Stimulated activated CD4-positive, alpha-beta T cell treated with anti-CD3 and anti-CD28 coated beads, TNF-alpha, amount 100 ng/mL, for 1 hour (primary cell): ENCODE data around the gene LARGE1.
"Not testable (repeated sequence)": the region's sequence is repeated elsewhere in the genome, so short reads cannot be mapped to it uniquely, and the experiment has no call there.

ENCODE experiments used
- DNase-seq, 3 donors: peaks; one replicate each; pipeline ENCODE4 v3.0.0-alpha.2; 2020; ENCODE audit warnings: low read depth in 3 of 3, low spot score in 1 of 3

LARGE1 gene

DNA sequence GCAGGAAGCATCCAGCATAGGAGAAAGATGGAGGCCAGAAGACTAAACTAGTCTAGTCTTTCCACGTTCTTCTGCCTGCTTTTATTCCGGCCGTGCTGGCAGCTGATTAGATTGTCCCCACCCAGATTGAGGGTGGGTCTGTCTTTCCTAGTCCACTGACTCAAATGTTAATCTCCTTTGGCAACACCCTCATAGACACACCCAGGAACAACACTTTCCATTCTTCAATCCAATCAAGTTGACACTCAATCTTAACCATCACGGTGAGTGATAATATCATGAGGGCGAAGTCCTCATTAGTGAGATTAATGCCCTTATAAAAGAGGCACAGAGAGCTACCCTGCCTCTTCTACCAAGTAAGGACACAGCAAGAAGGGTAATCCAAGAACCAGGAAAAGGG is 424.2 kb downstream of the LARGE1 start:
- no peak for DNase-seq

DNA sequence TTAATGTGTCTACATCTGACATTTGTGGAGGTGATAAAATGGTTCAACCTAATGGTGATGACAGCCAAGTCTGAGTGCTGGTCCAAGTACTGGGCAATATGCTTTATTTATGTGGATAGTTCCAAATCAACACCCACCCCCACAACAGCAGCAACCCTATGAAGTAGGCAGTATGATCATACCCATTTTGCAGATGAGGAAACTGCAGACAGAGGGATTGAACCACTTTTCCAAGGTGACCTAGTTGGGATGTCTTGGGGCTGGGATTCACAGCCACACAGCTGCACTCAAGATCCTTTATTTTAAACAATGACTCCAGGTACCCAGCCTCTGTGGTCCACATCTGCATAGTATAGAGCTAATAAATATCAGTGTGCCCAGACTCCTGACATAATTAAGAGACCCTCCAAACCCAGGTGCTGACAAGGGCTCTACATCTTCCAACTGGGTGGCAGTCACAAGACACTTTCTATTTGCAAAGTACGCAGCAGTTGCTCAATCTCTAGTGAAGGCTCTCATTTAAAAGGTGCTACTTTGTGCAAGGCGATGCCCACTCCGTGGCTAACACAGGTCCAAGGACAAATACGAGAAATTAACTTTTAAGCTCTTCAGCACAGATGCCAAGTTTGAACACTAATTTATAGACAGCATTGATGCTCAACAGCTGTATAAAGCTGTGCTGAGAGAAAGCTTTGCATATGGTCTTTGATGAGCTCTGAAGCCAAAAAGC is 426.6 kb downstream of the LARGE1 start:
- DNase-seq: no peak

DNA sequence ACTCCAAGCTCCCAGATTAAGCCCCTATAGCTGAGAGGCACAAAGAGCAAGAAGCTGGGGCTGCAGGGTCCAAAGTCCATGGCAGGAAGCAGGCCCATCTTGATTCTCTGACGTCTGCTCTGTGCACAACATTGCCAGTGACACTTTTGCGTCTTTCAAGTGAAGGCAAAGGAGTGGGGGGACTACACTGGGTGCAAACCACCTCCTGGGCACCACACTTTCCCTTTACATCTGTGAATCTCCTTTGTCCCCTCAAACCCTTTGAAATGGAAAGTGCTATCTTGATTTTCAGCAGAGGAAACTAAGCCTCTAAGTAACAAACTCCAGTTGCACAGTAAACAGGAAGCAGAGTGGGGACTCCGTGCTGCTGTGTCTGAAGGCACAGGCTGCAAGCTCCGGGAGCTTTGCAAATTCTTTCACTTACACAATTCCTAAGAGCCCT is 428.0 kb downstream of the LARGE1 start:
- no peak for DNase-seq

DNA sequence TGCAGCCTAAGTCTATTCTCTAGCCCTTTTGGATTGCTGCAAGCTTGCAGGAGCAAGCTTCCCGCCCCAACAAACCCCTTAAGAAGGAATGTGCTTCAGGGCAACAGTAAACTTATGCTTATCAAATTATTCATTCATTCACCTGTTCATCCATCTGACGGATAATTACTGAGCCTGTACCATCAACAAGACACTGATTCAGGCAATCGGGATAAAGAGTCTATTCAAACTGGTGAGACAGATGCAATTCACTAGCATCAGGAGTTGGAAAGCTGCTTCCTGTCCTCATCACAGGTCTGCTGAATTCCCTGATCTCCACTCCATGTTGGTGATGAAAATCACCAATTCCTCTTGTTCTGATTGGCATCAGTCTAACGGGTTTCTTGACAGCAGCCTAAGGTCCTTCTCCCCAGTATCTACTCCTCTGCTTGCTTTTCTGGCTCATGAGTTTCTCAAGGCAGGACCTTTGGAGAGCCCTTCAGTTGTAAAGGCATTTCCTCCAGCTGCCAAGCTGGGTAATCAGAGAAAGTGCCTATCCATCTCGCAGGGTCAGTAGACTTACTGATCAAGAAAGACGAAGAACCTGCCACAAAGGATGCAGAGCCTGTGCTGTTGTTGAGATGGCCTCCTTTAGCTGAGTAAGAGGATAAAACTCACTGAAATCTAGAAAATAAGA is 433.1 kb downstream of the LARGE1 start:
- no peak for DNase-seq

DNA sequence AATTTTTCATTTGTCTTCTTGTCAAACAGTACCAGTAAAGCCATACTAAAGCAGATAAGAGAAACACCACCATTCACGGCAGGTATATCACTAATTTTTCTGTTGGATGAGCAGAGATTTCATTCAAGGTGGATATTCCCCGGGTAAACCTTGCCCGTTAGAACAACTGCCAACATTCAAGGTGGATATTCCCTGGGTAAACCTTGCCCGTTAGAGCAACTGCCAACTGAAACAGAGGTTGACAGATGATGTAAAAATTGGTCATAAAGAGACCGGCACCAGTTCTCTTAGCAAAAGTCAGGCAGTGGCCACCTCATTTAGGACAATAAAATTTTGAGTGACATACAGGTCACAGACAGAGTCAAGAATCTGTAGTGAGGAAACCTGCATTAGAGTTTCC is 438.7 kb downstream of the LARGE1 start:
- DNase-seq: no peak

DNA sequence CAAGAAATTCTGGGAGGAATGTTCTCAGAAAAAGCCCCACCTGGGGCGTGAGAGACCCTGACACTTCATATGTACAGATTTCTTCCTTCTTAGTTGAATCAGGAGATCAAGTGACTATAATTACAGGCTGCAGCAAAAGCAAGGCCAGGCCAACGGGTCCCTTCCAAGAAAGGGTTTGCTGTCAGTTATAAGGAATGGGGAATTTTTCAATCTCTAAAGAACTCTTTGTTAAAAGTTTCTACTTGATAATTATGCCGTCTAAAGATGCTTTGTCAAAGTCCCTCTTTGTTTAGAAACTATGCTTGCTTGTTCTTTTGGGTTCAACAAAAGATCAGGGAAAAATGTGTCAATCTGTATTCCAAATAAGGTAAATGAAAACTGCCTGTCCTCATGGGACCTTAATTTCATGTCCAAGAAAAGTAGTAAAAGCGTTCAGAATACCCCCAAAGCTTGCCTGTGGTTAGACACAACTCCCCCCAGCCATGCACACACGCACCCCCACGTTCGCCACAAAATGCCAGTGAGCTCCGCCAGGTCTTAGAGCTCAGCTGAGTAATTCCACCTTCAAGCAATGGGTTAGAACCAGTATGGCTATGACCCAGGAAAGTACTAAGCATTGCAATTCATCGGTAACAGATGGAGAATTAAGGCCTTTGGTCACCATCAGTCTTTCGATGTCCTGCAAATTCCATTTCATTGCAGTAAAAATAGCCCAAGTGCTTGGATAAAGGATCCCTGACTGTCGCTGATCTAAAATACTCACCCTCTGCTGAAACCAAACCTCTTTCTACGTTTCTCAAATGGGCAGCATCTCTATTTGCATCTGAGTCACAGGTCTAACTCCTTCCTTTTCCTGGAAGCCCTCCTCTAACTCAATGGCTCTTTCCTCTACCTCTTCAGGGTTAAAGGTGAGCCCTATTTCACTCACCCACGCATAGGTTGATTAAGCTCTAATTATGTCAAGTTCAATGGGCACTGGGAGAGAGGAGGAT is 442.9 kb downstream of the LARGE1 start:
- DNase-seq: no peak

DNA sequence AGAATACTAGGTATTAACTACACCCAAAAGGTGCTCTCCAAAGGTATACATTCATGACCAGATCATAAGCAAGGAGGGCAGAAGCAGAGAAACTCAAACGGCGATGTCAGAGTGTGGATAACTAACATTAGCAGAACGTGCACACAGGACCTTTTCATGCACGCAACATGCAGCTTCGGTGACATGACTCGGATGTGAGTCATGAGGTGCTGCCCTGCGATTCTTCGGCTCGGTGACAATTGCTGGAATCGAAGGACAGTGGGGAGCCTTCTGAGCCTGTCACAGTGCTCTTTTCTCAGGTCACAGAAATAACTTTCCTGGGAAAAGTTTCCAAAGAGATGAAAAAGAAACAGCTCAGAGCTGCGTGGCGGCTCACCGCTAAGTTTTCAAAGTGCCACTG is 443.6 kb downstream of the LARGE1 start:
- no peak for DNase-seq

DNA sequence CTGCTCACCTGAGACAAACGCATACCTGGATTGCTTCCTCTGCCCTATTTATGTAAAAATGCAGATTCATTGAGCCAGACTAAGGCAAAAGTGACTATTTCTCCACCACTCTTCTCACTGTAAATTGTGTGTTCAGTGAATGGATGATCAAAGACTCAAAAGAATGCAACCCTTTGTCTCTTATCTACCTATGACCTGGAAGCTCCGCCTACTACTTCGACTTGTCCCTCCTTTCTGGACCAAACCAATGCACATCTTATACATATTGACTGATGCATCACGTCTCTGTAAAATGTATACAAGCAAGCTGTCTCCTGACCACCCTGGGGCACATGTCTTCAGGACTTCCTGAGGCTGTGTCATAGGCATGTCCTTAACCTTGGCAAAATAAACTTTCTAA is 444.1 kb downstream of the LARGE1 start:
- no peak for DNase-seq

DNA sequence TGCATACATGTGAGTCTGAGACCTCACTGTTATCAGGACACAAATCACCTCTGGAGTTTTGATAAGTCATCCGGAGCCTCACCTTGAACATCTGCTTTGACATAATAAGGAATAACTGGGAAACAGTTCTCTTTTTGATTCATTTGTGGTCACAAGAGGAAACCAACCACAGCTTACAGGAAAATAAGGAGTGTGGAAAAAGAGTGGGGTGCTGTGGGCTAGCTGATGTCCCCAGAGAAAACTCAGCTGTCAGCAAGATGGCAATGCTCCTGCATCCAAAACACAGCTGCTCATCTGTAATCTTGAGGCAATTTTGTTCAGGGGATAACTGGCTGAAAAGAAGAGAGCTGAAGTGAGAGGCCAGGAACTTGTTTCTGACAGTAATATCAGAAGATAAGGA is 445.7 kb downstream of the LARGE1 start:
- no peak for DNase-seq

DNA sequence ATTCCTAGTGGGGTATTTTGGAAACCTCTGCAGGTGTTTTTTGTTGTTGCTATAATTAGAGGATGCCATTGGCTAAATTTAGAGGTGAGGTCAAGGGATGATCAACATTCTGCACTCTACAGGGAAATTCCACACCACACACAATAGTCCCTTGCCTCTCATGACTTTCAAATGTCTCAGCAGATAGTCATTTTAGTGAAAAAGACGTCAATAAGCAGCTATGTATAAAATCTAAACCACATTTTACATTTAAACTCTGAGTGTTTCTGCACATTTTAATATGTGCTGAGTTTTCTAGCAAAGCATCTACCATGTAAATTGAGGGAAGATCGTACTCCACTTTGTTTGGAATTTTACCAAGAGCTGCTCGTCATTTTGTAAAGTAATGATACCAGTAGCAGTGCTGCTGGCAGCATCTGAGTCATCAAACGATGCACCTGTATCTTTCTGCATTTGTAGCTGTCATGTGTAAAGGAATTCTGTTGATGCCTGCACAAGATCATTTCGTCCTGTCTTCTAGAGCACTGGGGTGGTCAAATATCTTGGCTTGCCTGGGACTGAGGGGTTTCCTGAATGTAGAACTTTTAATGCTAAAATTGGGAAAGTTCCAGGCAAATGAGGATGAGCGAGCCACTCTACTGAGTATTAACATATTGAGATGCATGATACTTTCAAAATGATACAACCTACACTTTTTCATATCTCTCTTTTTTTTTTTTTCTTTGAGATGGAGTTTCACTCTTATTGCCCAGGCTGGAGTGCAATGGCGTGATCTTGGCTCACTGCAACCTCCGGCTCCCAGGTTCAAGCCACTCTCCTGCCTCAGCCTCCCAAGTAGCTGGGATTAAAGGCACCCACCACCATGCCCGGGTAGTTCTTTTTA is 447.6 kb downstream of the LARGE1 start:
- no peak for DNase-seq

DNA sequence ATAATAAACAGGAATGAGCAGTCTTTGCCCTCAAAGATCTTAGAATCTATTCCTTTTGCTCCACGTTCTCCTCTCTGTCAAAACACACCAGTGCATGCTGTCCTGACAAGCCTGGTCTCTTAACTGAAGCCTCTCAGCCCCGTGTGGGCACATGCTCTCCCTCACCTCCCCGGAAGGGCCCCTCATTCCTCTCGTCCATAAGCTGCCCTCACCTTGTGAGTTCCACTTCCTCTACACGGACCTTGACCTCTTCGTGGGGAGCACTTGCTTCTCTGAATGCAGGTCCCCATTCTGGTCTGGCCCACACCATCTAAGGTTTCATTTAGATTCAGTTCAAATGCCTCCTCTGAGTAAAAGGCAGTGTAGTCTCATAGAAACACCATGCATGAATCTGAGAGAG is 449.8 kb downstream of the LARGE1 start:
- DNase-seq: no peak

DNA sequence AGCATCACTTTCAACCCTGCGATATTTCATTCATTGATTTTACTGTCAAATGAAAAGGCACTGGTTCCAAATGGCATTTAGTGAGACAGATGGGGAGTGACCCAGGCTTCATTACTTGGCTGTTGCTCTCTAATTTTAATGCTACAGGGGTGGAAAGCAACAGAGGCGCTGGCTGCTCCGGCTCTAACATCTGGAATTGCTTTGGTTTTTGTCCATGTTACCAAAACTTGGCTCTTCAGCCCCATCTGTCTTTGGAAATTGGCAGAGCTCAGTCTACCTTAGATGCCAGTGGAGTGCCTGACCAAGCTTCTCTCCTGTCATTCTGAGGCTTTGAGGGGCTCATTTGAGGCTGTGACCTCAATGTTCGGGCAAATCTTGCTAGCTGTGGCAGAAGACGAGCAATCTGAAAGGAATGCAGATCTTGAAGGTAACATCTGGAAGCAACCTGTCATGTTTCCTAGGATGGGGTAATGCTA is 452.6 kb downstream of the LARGE1 start:
- no peak for DNase-seq

DNA sequence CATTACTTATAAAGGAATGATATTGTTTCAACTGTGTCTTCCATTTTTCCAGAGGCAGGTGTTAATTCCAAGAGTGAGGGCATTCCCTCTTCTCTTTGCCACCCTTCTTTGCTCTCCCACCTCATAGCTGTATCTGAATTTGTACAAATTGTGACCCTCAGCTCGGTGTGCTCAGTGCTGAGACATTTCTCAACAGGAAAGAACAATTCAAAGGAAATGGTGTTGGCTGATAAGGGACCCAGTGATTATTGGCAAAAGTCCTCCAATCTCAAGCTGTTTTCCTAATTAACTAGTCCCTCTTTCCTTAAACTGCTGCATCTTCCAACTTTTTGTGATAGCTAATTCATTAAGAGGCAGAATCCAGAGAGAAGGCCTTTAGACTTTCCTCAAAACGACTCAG is 453.2 kb downstream of the LARGE1 start:
- DNase-seq: no peak

DNA sequence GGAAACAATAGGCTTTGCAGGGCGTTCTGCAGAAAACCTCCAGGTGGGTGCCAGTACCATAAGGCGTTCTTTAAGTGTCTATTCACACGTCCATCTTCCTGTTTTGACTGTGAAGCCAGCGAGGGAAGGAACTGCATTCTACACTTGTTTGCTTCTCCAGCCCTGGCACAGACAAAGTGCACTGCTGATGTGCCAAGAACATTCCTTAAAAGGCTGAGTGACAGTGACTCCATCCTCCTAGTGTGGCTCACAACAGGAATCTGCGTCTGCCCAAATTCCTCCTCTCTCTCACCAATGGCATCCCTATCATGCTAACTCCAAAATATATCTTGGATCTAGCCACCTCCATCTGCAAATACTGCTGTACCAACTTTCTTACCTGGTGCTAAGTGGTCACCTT is 454.7 kb downstream of the LARGE1 start:
- DNase-seq: no peak

DNA sequence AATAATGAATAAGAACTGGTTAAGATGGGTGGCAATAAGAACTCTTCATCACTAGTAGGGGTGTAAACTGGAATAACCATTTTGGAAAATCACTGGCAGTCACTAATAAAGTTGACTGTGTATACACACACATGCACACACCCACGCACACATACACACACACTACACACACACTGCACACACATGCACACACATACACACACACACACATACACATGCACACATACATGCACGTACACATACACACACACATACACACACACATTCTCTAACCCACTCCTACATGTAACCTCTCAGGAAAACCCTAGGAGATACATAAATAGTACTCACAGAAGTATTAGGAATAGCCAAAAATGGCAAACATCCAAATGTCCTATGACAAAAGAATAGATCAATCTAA is 455.6 kb downstream of the LARGE1 start:
- no peak for DNase-seq

DNA sequence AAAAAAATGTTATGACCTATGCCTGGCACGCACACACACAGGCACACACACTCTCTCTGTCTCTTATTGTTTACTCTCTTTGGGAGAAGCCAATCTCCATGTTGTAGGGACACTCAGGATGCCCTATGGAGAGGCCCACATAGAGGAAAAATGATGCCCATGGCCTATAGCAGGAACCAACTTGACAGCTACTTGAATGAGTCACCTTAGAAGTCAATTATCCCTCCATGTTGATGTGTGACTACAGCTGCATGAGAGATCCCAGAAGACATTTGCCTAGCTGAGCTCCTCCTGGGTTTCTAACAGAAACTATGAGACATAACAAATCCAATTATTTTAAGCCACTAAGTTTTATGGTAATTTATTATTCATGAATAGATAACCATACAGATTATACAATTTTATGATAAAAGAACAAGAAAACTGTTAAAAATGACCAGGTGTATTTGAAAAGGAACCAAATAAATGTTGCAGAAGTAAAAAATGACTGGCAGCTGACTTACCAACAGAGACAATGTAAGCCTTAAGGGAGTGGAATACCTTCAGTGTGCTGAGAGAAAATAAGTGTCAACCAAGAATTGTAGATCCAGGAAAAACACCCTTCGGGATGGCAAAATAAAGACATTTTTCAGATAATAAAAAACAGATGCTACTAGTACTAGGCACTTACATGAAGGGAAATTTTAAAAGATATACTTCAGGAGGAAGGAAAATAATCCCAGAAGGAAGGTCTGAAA is 458.4 kb downstream of the LARGE1 start:
- no peak for DNase-seq

DNA sequence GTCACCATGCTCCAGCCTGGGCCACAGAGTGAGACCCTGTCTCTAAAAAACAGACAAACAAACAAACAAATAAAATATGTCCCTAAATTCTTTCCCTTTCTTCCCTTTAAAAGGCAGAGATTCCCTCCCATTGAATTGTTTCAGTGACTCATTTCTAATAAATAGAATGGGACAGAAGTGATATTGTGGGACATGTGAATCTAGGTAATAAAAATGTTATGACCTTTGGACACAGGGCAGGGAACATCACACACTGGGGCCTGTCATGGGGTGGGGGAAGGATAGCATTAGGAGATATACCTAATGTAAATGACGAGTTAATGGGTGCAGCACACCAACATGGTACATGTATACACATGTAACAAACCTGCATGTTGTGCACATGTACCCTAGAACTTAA is 459.0 kb downstream of the LARGE1 start:
- not testable (repeated sequence) for DNase-seq

DNA sequence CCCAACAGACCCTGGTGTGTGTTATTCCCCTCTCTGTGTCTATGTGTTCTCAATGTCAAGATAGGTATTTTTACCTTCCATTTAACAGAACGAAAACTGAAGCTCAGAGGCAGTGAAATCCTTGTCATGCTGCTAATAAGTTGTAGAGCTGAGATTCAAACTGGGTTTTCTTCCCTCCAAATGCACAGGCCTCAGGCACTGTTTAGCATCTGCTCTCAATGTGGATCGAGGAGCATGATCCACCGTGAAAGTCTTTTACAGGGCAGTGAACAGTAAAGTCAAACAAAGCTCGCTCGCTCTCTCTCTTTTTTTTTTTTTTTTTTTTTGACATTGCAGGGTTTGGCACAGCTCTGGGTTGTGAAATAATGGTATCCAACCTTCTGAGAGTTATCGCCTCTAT is 461.1 kb downstream of the LARGE1 start:
- DNase-seq: no peak

DNA sequence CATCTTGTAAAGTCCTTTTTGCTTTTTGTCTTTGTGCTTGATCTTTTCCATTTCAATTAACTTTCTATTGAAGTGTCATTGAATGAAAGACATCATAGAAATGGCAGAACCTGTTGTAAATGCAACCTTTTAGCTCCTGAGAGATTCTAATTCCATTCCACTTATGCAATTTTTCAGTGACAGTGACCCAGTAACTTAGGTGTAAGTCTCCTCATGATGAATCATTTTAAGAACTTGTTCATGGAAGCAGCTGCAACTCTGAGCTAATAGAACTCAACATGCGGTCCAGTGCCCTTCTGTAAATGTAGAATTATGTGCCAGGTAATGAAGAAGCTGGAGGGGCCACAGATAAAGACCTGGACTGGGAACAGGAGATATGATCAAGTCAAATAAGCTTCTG is 463.8 kb downstream of the LARGE1 start:
- no peak for DNase-seq

DNA sequence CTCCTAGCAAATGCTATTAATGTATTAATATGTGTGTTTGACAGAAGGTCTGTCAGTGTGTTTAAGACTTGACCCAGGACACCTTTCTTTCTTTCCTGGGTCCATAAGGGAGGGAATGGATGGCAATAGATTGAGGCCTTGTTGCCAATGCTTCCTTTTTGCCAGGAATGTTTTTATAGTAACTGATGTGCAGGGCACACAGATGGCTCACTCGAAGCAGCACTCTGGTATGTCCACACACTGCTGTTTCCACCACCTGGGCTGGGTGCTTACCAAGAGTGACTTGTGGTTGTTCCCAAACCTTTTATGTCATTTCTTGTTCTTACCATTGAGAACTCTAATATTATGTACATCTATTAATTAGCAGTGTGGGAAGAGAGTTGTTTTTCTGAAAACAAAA is 465.2 kb downstream of the LARGE1 start:
- DNase-seq: no peak
